Smooth muscle cell (in vitro differentiated cells): Measurements from ENCODE around the gene OLFML1. TPM values are rescaled to one million over a fixed set of nuclear protein-coding genes. Genes with fewer than 3 reads are reported as not detected.

Experiments used
- DNase-seq: peaks from one replicate; lab custom pipeline; 2025; ENCODE audit not compliant: unreplicated experiment; lab: John Stamatoyannopoulos, UW
- H2AFZ ChIP-seq: fragments of 200-600 bp; sonication (generic); 2 replicates; pipeline ENCODE4 v1.6.0; 2016; ENCODE audit warnings: antibody characterized with exemption, low read depth, mild to moderate bottlenecking
- H3F3A ChIP-seq: fragments of 200-600 bp; sonication (generic); 2 replicates; pipeline ENCODE4 v1.6.0; 2017; ENCODE audit warnings: antibody characterized with exemption, low read depth
- H3K27ac ChIP-seq: fragments of 200-600 bp; sonication (generic); 2 replicates; pipeline ENCODE4 v1.5.1; 2016; ENCODE audit warnings: low read depth, mild to moderate bottlenecking
- H3K27me3 ChIP-seq: fragments of 200-600 bp; sonication (generic); 2 replicates; pipeline ENCODE4 v1.6.1; 2016; ENCODE audit warnings: low read depth, mild to moderate bottlenecking
- H3K36me3 ChIP-seq: fragments of 200-600 bp; sonication (generic); 2 replicates; pipeline ENCODE4 v1.5.1; 2016; ENCODE audit warnings: low read depth
- H3K4me1 ChIP-seq: fragments of 200-600 bp; sonication (generic); 2 replicates; pipeline ENCODE4 v1.5.1; 2016; ENCODE audit warnings: low read depth
- H3K4me2 ChIP-seq: fragments of 200-600 bp; sonication (generic); 2 replicates; pipeline ENCODE4 v1.6.0; 2016; ENCODE audit warnings: mild to moderate bottlenecking
- H3K4me3 ChIP-seq: fragments of 200-600 bp; sonication (generic); 2 replicates; pipeline ENCODE4 v1.5.1; 2016; ENCODE audit warnings: mild to moderate bottlenecking
- H3K79me2 ChIP-seq: fragments of 200-600 bp; sonication (generic); 2 replicates; pipeline ENCODE4 v1.6.0; 2016; ENCODE audit warnings: low read depth, mild to moderate bottlenecking
- H3K9ac ChIP-seq: fragments of 200-600 bp; sonication (generic); 2 replicates; pipeline ENCODE4 v1.6.0; 2016; ENCODE audit warnings: low read depth
- H3K9me3 ChIP-seq: fragments of 200-600 bp; sonication (generic); replicated peaks from 2 replicates; pipeline ENCODE4 v1.5.1; 2016; ENCODE audit warnings: low read depth
- H4K20me1 ChIP-seq: fragments of 200-600 bp; sonication (generic); 2 replicates; pipeline ENCODE4 v1.6.0; 2016; ENCODE audit warnings: low read depth
- CTCF ChIP-seq: fragments of 200-600 bp; sonication (generic); IDR thresholded peaks from 2 replicates; pipeline ENCODE4 v1.5.1; 2017; ENCODE audit warnings: borderline replicate concordance, mild to moderate bottlenecking, antibody characterized with exemption; ENCODE audit not compliant: insufficient read depth, poor library complexity, severe bottlenecking
- WGBS: methylation state at CpG from one replicate; pipeline ENCODE4 v1.1.7; 2016; ENCODE audit warnings: low lambda C conversion rate; 5-methylcytosine and 5-hydroxymethylcytosine counted together
- polyA plus RNA-seq: library from polyadenylated mRNA; unstranded; fragments of >200 nt; fragmentation: Nextera tagmentation; extraction: Ambion mirVana; gene quantifications from 2 replicates; pipeline ENCODE4 v1.2.1, GENCODE V29; 2016
- total RNA-seq: library from RNA; depleted of rRNA; stranded (reverse); fragments of >200 nt; gene quantifications from 2 replicates; pipeline ENCODE4 v1.2.3, GENCODE V29; 2014

OLFML1 gene
- total and polyA plus RNA-seq, 2 experiments from 2014 or later: 0.14 TPM; not detected in 1

DNA sequence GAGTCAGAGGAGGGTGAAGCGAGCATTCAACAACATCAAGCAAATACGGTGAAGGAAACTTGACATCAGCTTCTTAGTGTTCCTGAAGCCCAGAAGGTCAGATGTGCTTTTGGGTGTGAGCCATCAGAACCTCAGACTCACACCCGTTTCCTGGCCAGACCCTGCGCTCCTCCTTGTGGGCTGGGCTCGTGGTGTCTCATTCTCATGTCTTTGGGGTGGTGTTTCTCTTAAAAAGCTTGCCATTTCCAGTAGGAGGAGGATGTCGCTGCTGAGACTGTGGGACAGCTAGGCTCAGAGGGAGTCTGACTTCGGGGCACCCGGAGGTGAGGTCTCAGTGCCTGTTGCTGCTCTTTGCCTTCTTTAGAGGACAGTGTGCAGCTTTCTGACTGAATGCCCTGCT is 52.7 kb downstream of the OLFML1 start:
- Histone ChIP-seq H3K79me2 (no peaks in the 10 kb centered on the region), H3K36me3 (no peaks in the 10 kb centered on the region), H3K4me3 (no peak overlapping the region), H3K4me2 (no peak overlapping the region), H3K27ac (no peak overlapping the region), H2AFZ (no peak overlapping the region), H3K9me3 (no peaks in the 10 kb centered on the region), H3F3A (peaks cover 4% of the 10 kb centered on the region), H4K20me1 (no peaks in the 10 kb centered on the region), H3K4me1 (no peaks in the 10 kb centered on the region), H3K27me3 (no peaks in the 10 kb centered on the region), H3K9ac (no peak overlapping the region)
- TF ChIP-seq CTCF: no peak
- no peak for DNase-seq
- WGBS: 91% methylated on average over 8 of the region's 8 CpGs

DNA sequence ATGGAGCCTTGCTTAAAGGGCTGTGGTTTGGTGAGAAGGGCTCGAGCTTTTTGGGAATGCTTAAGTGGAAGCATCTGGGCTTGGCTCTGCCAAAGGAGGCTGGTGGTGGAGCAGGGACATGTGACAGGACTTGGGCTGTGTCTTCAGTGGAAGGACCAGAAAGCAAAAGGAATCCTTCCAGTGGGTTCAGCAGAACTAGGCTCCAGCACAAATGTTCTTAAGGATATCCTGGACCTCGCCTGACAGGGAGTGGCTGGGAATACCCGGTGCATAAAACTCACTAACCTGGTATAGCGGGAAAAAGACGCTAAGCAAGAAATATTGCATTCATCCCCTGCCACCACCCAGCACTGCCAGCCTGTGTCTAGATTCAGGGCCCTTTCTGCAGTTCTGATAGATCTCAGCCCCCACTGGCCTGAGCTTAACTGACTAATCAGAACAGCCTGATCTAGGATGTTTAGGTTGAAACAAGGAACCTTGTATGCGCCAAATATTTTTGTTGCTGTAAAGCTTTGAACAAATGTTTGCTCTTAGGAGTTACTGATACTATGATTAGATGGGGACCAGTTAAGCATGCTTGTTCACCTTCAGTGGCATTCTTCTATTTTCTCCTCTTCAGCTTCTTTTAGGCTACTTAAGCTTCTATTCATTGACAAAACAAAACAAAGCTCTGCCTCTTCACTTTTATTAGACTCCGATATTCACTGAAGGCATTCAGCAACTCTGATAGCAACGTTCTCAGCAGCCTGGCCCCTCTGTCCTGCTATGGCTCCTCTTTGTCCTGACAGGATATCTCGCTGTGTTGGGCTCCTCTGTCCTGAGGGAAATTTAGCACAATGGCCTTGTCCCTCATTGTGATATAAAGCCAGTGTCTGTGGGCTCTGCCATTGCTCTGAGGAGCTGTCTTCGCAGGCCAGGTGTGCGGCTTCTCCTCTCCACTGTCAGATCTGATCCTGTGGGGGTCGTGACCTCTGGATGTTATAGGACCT is 53.5 kb downstream of the OLFML1 start:
- H3K9ac ChIP-seq: no peak overlapping the region
- no peak overlapping the region for H2AFZ ChIP-seq
- H3K4me1 ChIP-seq: no peaks in the 10 kb centered on the region
- no peak overlapping the region for H3K4me2 ChIP-seq
- H4K20me1 ChIP-seq: no peaks in the 10 kb centered on the region
- DNase-seq: no peak
- TF ChIP-seq CTCF: no peak
- no peaks in the 10 kb centered on the region for H3K9me3 ChIP-seq
- peaks cover 4% of the 10 kb centered on the region for H3F3A ChIP-seq
- 81% methylated on average over 12 of the region's 12 CpGs for WGBS
- H3K4me3 ChIP-seq: no peak overlapping the region
- no peaks in the 10 kb centered on the region for H3K36me3 ChIP-seq
- H3K27me3 ChIP-seq: no peaks in the 10 kb centered on the region
- H3K79me2 ChIP-seq: no peaks in the 10 kb centered on the region
- H3K27ac ChIP-seq: no peak overlapping the region

DNA sequence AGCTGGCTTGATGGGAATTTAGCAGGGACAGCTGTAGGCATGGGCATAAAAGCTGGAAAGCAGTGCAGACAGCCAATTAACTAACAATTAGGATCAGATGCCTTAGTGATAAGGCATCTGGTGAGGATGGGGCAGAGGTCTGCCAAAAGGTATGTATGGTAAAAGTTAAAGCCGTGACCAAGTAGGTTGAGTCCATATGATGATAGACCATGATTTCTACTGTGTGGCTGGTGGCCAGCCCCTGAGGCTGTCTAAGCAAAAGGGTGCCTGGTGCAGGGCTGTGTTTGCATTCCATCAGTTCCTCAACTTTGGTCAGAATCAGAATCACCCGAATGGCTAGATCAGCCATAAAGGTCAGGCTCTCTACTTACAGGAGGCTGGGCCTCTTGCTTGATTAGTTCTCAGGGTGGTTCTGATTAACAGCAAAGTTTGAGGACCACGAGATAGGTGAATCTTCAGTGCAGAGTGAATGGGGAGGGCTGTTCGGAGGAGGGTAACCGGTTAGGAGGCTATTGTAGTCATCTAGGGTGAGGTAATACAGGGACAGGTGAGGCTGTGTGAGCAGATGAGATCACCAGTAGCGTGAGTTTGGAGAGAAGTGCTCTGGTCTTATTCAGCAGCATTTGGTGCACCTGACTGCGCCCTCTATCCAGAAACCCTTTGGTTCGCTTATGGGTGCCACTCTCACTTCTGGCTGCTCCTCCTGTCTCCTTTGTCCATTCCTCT is 55.7 kb downstream of the OLFML1 start:
- no peak overlapping the region for H3K4me2 ChIP-seq
- H2AFZ ChIP-seq: no peak overlapping the region
- H3K27me3 ChIP-seq: no peaks in the 10 kb centered on the region
- H3F3A ChIP-seq: peaks cover 4% of the 10 kb centered on the region
- H3K27ac ChIP-seq: no peak overlapping the region
- H3K36me3 ChIP-seq: no peaks in the 10 kb centered on the region
- H3K4me1 ChIP-seq: no peaks in the 10 kb centered on the region
- H3K4me3 ChIP-seq: no peak overlapping the region
- H3K79me2 ChIP-seq: no peaks in the 10 kb centered on the region
- WGBS: 68% methylated on average over 8 of the region's 8 CpGs
- TF ChIP-seq CTCF: no peak
- no peak overlapping the region for H3K9ac ChIP-seq
- no peaks in the 10 kb centered on the region for H3K9me3 ChIP-seq
- no peak for DNase-seq
- H4K20me1 ChIP-seq: no peaks in the 10 kb centered on the region
